Fibroblast of skin of abdomen (primary cell): ENCODE measurements around the gene GDNF.

Experiments used
- DNase-seq: peaks from one replicate; pipeline ENCODE4 v3.0.0-alpha.2; 2013

The GDNF gene

GRCh38 chr5:37846786-37847310, 7.0 kb upstream of the GDNF start:
- DNase-seq = no peak

DNA sequence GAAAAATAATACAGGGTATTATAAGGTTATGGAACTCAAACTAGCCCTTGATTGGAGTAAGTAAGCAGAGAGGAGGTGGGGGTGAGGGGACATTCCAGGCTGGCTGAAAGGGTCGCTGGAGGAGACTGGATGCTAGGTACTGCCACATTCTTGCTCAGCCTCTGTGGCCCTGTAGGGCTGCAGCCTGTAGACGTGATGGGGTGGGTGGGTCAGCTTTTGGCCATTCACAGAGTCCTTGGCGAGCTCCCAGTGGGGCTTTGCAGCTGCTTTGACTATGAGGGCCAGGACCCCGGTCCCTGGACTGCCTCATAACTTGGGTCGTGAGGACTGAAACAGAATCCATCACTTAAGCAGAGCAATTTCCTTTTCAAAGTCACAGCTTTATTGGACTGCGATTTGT, 4.2 kb upstream of the GDNF start:
- DNase-seq = no peak

- no peak for DNase-seq
Measured at GRCh38 chr5:37842048-37842447, 2.2 kb upstream of the GDNF start.

GRCh38 chr5:37841203-37841602, 1.4 kb upstream of the GDNF start:
- DNase-seq = no peak

- DNase-seq = peak; percentile 81
Measured at GRCh38 chr5:37840053-37841034, 503 bp upstream of the GDNF start.

DNA sequence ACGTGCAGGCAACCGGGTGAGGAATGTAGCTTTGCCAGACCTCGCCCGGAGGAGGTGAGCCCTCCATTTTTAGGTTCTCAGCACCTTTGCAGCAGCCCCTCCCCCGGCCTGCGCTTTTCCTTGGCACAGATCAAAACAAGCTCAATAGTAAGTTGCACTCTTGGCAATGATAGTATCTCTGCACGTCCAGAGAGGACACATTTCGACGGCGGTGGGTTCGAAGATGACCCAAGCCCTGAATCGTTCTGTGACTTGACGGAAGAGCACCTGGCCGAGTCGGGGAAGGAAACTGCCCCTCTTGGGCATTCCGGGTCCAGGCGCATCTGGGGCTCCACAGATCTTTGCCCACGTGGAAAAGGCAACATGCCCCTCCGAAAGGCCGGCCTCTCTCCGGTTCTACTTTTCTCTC, 904 bp downstream of the GDNF start:
- no peak for DNase-seq

DNA sequence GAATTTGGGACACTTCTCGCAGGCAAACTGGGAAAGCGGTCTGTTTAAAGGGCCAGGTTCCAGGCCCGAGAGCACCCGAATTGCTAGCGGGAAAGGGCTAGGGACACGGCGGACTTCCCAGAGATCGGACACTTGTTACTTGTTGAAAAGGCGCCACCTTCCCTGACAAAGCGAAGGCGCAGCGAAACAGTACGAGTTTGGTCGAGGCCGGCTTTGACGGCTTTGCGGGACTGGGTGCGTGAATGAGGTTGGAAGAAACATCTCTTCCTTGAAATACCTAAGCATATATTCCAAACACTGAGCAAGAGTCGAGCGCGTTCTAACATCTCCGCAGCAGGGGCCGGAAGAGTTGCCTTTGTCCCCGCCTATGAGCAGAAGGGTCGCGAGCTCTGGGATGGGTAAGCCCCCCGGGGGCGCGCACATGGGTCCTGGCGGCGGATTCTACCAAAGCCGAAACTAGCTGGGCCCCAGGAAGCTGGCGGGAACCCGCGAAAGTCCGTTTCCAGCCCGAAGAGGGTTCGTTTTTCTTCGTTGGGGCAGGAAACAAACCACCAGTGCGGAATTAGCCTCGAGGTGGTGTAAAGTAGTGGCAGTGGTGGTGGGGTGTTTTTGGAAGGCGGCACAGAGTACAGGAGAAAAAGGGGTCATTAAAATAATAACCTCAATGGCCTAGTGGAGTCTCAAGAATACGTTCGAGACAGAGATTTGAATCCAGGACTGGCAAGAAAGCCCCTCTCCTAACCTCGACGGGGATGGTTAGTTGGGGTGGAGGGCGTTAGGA, 1.5 kb downstream of the GDNF start:
- DNase-seq = peak; percentile 47

DNA sequence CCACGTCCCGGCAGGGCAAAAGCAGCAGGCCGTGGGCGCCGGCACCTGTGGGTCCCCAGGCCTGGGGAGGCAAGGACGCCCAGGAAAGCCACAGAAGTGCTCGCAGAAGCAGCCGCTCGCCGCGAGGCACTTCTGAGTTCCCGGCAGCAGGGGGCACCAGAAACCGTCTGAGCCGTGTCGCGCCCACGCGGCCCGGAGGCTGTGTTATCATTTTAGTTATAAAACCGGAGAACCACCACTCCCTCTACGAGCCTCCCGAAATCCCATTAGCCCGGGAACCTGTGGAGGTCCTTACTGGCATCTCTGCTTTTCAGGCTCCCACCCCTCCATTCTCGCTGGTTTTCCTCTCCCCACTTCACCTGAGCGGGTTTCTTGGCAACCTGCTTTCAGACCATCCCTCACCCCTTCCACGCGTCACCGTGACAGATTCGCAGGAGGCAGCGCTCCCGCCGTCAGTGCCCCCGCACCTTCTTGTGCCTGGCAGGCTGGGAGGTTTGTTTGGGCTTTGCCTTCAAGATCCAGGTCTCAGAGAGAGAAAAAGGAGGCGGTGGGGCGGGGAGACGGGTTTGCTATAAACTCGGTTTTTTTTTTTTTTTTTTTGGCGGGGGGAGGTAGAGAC, 2.3 kb downstream of the GDNF start:
- peak; percentile 80 for DNase-seq

DNA sequence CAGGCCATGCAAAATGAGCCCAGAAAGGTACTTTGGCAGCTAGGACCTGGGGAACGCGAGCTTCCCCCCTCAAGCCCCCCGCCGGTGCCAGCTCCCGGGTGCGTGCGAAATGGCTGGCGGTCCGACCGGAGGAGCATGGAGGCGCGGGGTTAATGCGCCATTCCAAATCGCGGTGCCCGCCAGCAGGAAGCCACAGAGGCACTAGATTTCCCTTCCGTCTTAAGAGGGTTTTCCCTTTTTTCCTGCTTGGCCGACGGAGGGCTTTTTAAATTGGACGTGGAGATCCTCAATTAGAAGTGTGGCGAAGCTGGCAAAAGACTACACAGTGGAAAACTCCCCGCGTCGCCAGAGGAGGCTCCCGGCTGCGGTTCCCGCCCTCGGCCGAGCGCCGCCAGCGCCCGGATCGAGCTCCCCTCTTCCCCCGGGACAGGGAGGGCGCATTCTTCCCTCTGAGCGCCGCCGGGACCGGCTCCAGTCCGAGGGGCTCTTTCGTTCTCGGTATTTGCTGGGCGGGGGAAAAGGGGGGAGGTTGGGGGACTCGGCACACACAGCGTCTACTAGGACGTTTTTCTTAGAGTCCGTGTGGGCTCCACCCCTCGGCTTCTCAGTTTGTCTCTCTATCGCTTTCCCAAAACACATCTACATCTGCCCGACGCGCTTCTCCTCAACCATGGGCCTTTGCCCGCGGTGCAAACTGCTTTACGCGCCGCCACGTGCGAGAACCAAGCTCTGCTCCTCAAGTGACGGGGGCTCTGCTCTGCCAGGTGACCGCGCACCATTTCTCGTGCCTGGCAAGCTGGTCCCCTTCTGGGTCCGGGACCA, 3.0 kb downstream of the GDNF start:
- peak; percentile 67 for DNase-seq

- DNase-seq = peak; percentile 36
Measured at GRCh38 chr5:37836235-37836591, 3.6 kb downstream of the GDNF start.

GRCh38 chr5:37835380-37835973, 4.4 kb downstream of the GDNF start:
- peak; percentile 71 for DNase-seq

DNA sequence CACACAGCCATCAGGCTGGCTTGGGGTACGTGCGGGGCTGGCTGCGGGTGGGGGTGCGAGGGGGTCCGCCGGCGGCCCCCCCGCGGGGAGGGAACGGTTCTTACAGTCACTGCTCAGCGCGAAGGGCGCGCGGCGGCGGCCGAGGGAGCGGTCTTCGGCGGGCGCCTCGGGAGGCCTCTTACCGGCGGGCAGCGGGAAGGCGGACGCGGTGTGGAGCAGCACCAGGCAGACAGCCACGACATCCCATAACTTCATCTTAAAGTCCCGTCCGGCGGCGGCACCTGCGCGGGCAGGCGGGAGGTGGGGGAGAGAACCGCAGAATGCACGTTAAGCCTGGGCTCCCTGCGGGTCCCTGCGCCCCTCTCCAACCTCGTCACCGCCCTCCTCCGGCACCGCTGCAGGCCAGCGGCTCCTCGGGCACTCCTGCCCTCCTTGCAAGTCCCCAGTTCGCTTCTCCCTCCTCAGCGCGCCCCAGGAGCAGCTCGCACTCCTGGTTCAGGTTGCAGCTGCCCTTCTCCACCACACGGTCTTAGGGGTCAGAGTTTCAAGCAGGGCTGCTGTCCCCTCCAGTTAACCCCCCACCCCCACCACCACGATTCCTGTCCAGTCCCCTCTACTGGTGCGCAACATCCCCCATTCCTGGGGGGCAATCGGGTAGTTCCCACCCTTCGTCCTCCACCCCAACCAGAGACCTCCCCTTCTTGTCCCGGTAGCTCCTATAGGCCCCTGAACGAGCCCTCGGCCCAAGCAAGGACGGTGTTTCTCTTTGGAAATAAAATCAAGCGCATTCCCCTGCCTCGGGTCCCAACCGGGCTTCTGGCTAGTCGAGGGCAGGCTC, 5.1 kb downstream of the GDNF start:
- peak; percentile 33 for DNase-seq

GRCh38 chr5:37833990-37834389, 5.9 kb downstream of the GDNF start:
- DNase-seq = no peak

DNA sequence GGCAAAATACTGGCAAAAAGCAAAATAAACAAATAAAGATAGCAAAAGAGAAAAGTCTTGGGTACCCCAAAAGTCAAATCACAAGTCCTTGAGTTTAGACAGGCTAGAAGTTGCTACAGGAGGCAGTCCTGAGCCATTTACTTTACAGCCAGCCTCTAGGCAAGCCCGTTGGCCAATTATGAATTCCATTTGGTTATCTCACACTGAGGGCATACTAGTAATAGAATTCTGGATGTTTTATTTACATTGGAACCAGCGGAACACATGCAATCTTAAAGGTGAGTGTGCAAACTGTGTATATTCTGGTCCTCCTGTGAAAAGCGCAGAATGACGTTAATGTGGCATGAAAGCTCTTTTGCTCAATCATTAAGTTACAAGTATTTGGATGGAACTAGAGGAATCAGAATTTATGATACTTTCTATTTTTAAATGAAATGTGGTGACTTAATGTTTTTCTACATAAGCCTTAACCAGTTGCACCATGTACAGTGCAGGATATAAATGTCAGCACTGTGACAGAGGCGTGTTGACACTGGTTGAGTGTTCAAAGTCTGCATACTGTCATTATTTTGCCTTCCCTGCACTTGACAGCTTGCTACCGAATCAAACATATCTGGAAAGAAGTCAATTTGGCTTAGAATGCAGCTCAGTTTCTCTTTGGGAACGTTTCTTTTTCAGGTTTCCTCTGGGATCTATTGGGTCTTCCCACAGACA, 7.9 kb downstream of the GDNF start:
- peak; percentile 41 for DNase-seq

DNA sequence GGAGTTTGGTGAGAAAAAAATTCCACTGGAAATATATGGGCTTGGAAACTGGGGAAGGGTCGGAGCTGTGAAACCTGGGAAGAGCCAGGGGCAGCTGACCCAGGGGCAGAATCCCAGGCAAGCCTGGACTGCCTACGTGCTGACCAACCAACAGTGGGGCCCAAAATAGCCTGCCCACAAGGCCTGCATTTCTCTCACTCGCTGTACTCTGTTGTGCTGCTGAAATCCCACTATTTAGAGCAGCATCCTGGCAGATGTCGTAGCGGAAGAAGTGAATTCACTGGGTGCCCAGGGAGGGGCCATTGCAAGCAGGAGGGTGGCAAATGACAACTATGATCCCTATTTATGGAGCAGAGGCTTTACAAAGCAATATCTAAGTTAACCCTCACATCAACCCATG, 9.5 kb downstream of the GDNF start:
- no peak for DNase-seq

GRCh38 chr5:37825334-37825915, 14.4 kb downstream of the GDNF start:
- DNase-seq = no peak

DNA sequence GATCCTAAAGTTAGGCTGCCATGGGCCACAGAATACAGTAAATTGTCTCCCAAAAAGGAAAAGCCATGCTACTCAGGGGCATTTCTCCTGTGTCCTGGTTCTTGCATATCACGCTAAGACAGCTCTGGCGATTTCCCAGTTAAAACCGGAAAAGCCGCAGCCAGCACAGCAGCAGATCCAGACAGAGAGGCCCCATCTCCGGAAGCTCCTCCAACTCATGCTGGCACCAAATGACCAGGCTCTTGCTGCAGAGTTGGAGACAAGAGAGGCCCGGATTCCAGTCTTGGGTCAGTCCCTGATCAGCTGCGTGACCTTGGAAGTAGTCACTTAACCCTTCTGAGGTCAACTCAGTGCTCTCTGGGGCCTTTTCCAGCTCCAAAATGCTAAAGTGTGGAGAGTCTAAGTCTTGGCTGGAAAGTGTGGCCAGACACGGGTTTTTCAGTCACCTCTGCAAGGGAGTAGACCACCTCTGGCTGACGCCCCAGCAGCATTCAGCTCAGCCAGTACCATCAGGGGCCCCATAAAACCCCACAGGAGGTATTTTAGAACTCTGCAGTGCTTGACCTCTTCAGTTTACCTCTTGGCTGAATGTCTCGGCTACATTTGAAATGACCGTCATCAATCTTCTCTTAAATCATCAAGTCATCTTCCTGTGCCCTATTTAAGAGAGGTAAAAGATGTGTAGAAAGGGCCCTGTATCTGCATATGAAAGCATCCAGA, 16.2 kb downstream of the GDNF start:
- DNase-seq = no peak

GRCh38 chr5:37816883-37817282, 23.0 kb downstream of the GDNF start:
- peak; percentile 35 for DNase-seq

DNA sequence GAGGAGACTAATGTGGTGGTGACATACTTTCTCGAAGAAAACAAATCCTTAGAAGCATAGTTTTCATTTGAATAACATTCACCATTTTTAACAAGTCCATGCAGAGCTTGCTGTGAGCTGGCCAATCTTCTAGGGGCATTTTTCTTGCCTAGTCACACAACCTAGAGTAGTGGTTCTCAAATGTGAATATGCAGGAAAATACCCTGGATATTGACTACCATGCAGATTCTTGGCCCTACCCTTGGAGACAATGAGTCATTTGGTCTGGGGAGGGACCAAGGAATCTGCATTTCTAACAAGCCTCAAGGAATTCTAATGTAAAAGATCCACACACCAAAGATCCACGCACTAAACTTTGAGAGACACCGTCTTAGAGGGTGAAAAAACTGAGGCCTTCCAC, 23.5 kb downstream of the GDNF start:
- DNase-seq = no peak
